SK-N-MC (cell line): ENCODE measurements around the gene SHISA8.

Experiments used
- EZH2 ChIP-seq: fragments of 200-600 bp; sonication (generic); IDR thresholded peaks from one replicate; pipeline ENCODE4 v1.6.1; 2017; ENCODE audit warnings: antibody characterized with exemption
- FOXP2 ChIP-seq: optimal IDR thresholded peaks from 2 replicates; pipeline ENCODE3; 2011; ENCODE audit warnings: mild to moderate bottlenecking, moderate library complexity; ENCODE audit not compliant: insufficient read depth; ENCODE audit errors: extremely low read length, control extremely low read depth
- POLR2AphosphoS5 ChIP-seq: IDR thresholded peaks from 2 replicates; pipeline ENCODE4 v1.6.1; 2012; ENCODE audit warnings: mild to moderate bottlenecking, low read depth, low read length, borderline replicate concordance

DNA sequence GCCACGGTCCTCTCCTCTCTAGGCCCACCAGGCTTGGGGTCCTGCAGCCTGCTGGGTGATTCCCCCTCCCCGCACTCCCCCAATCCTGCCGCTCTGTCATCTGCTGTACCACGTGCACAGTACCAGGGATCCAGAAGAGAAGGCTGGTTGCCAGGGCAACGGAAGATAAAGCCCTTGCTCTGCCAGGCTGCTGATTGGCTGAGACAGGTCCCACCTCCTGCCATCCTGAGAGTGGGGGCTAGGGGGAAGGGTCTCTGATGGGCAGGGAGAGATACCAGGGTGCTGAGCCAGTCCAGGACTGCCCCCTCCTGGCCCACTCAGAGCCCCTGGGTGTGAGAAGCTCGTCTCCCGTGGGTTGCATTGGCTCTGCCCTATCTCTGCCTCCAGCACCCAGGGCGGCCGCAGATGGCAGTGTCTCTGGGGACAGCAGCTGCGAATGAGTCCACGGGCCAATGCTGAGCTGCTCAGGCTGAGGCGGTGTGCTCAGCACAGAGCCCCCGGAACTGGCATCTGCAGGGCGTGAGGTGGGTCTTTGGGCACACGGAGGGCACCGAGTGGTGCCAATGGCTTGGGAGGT is 37.1 kb upstream of the SHISA8 start, which contains the start of gene SMIM45:
- TF ChIP-seq POLR2AphosphoS5 (no peak), EZH2 (no peak), FOXP2 (no peak)
